DOHH2 (cell line): ENCODE results near the gene ABHD12B.

Source experiments
- H3F3A ChIP-seq: fragments of 200-600 bp; sonication (generic), shearing (Covaris generic); 2 replicates; pipeline ENCODE4 v1.6.0; 2016; ENCODE audit warnings: antibody characterized with exemption, mild to moderate bottlenecking; ENCODE audit not compliant: control insufficient read depth, insufficient read depth
- H3K27ac ChIP-seq: fragments of 200-600 bp; sonication (generic); 2 replicates; pipeline ENCODE4 v1.5.1; 2014; ENCODE audit warnings: low read depth, mild to moderate bottlenecking, low read length, moderate library complexity
- H3K27me3 ChIP-seq: fragments of 200-600 bp; sonication (generic); 2 replicates; pipeline ENCODE4 v1.6.1; 2014; ENCODE audit warnings: mild to moderate bottlenecking, low read length, mixed read lengths; ENCODE audit not compliant: control insufficient read depth
- H3K36me3 ChIP-seq: fragments of 200-600 bp; sonication (generic); 2 replicates; pipeline ENCODE4 v1.6.1; 2014; ENCODE audit warnings: mild to moderate bottlenecking, low read length, moderate library complexity, mixed read lengths; ENCODE audit not compliant: control insufficient read depth
- H3K4me1 ChIP-seq: fragments of 200-600 bp; sonication (generic); 2 replicates; pipeline ENCODE4 v1.6.1; 2014; ENCODE audit warnings: mild to moderate bottlenecking, low read length, mixed read lengths; ENCODE audit not compliant: control insufficient read depth
- H3K4me2 ChIP-seq: fragments of 200-600 bp; sonication (generic); 2 replicates; pipeline ENCODE4 v1.6.0; 2014; ENCODE audit warnings: mild to moderate bottlenecking, low read length, moderate library complexity
- H3K4me3 ChIP-seq: fragments of 200-600 bp; sonication (generic); 2 replicates; pipeline ENCODE4 v1.5.1; 2014; ENCODE audit warnings: mild to moderate bottlenecking, low read length, mixed read lengths
- H3K79me2 ChIP-seq: fragments of 200-600 bp; sonication (generic); 2 replicates; pipeline ENCODE4 v1.6.1; 2014; ENCODE audit warnings: mild to moderate bottlenecking, low read length, mixed read lengths; ENCODE audit not compliant: control insufficient read depth
- H3K9me2 ChIP-seq: fragments of 200-600 bp; sonication (generic); replicated peaks from 2 replicates; pipeline ENCODE4 v1.6.1; 2014; ENCODE audit warnings: mild to moderate bottlenecking, low read length, mixed read lengths; ENCODE audit not compliant: control insufficient read depth
- H3K9me3 ChIP-seq: fragments of 200-600 bp; sonication (generic); 2 replicates; pipeline ENCODE4 v1.6.1; 2014; ENCODE audit warnings: antibody characterized with exemption, low read length, mixed read lengths; ENCODE audit not compliant: control insufficient read depth, insufficient read depth
- H4K20me1 ChIP-seq: fragments of 200-600 bp; sonication (generic); 2 replicates; pipeline ENCODE4 v1.6.0; 2014; ENCODE audit warnings: low read depth, mild to moderate bottlenecking, antibody characterized with exemption, low read length, moderate library complexity; ENCODE audit not compliant: control insufficient read depth, insufficient read depth
- CTCF ChIP-seq: fragments of 200-600 bp; sonication (generic); IDR thresholded peaks from one replicate; pipeline ENCODE4 v1.5.1; 2014; ENCODE audit warnings: antibody characterized with exemption, mild to moderate bottlenecking, low read depth, low read length; ENCODE audit not compliant: poor library complexity, severe bottlenecking
- EZH2phosphoT487 ChIP-seq: fragments of 200-600 bp; sonication (generic); IDR thresholded peaks from 2 replicates; pipeline ENCODE4 v1.6.1; 2017; ENCODE audit warnings: borderline replicate concordance, mild to moderate bottlenecking, antibody characterized with exemption, low read length, moderate library complexity, mixed read lengths

Gene ABHD12B

GRCh38 chr14:50860478-50861086, 11.3 kb upstream of the ABHD12B start:
- H3K36me3 ChIP-seq: no peaks in the 10 kb centered on the region

GRCh38 chr14:50862036-50862570, 9.8 kb upstream of the ABHD12B start:
- no peak for TF ChIP-seq CTCF
- TF ChIP-seq EZH2phosphoT487: no peak
- Histone ChIP-seq H3K36me3 (no peaks in the 10 kb centered on the region), H3K27me3 (no peaks in the 10 kb centered on the region), H3K4me1 (peaks cover 18% of the 10 kb centered on the region), H3F3A (no peaks in the 10 kb centered on the region; the same call in 1 of the 2 replicates), H3K4me2 (no peak overlapping the region), H3K9me2 (no peaks in the 10 kb centered on the region), H3K4me3 (no peak overlapping the region), H3K9me3 (no peaks in the 10 kb centered on the region), H3K27ac (no peak overlapping the region), H3K79me2 (no peaks in the 10 kb centered on the region), H4K20me1 (no peaks in the 10 kb centered on the region)

More at GRCh38 chr14:50860478-50861086, 11.3 kb upstream of the ABHD12B start:
- H3F3A ChIP-seq: no peaks in the 10 kb centered on the region; the same call in 1 of the 2 replicates
- no peak overlapping the region for H3K27ac ChIP-seq
- H3K4me2 ChIP-seq: peak overlapping the region; percentile 89
- no peaks in the 10 kb centered on the region for H3K79me2 ChIP-seq
- no peaks in the 10 kb centered on the region for H3K9me3 ChIP-seq
- no peaks in the 10 kb centered on the region for H3K9me2 ChIP-seq
- H4K20me1 ChIP-seq: no peaks in the 10 kb centered on the region
- peaks cover 18% of the 10 kb centered on the region for H3K4me1 ChIP-seq
- TF ChIP-seq EZH2phosphoT487 (no peak), CTCF (peak; percentile 52)
- peak overlapping the region; percentile 72 for H3K4me3 ChIP-seq
- H3K27me3 ChIP-seq: no peaks in the 10 kb centered on the region

GRCh38 chr14:50864237-50864636, 7.6 kb upstream of the ABHD12B start:
- Histone ChIP-seq H3K4me2 (no peak overlapping the region), H3F3A (no peaks in the 10 kb centered on the region; the same call in 1 of the 2 replicates)

More at GRCh38 chr14:50864237-50864636, 7.6 kb upstream of the ABHD12B start:
- TF ChIP-seq EZH2phosphoT487: no peak
- TF ChIP-seq CTCF: no peak
- Histone ChIP-seq H3K9me2 (no peaks in the 10 kb centered on the region), H3K79me2 (no peaks in the 10 kb centered on the region), H3K4me1 (peaks cover 17% of the 10 kb centered on the region), H3K9me3 (no peaks in the 10 kb centered on the region), H3K4me3 (no peak overlapping the region), H3K27me3 (0 out of 2 replicates have a peak, but pooled peaks cover 6% of the 10 kb centered on the region), H3K36me3 (no peaks in the 10 kb centered on the region), H3K27ac (no peak overlapping the region), H4K20me1 (no peaks in the 10 kb centered on the region)
